Stomach (tissue), 4 donors: ENCODE measurements around the gene SIRT3.

Source experiments
- POLR2A ChIP-seq, 4 donors: fragments of 450-650 bp; IDR thresholded peaks; one replicate each; pipeline ENCODE4 v1.6.1; 2016; ENCODE audit warnings: antibody characterized with exemption in 4 of 4, control low read depth in 2 of 4, mild to moderate bottlenecking in 1 of 4, moderate library complexity in 1 of 4
- POLR2AphosphoS5 ChIP-seq, 3 donors: sonication (generic); formaldehyde crosslinking; IDR thresholded peaks; one replicate each; pipeline ENCODE4 v1.6.1; 2016; ENCODE audit warnings: antibody characterized with exemption in 3 of 3
- TF ChIP-seq, protein P1 (sequence below), 7 experiments: fragments of 450-650 bp in 4 of 7; fragments of 200-600 bp in 3 of 7; sonication (generic) in 3 of 7; IDR thresholded peaks; one replicate each; pipeline ENCODE4 v1.5.1; 2016 to 2019; ENCODE audit warnings: antibody characterized with exemption in 7 of 7, control low read depth in 2 of 7, mild to moderate bottlenecking in 1 of 7

DNA sequence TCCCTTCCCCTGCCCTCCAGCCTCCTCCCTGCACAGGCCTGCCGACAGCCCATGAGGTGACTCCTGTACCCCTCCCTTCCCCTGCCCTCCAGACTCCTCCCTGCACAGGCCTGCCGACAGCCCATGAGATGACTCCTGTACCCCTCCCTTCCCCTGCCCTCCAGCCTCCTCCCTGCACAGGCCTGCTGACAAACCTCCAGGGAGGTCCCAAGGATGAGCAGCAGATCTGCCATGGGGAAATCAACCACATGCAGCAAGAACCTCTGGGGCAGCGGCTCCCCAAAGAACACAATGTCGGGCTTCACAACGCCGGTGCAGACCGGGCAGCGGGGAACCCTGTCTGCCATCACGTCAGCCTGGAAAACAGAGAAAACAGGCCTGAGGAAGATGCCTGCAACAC is 12.3 kb downstream of the SIRT3 start:
- TF ChIP-seq, protein P1, sequence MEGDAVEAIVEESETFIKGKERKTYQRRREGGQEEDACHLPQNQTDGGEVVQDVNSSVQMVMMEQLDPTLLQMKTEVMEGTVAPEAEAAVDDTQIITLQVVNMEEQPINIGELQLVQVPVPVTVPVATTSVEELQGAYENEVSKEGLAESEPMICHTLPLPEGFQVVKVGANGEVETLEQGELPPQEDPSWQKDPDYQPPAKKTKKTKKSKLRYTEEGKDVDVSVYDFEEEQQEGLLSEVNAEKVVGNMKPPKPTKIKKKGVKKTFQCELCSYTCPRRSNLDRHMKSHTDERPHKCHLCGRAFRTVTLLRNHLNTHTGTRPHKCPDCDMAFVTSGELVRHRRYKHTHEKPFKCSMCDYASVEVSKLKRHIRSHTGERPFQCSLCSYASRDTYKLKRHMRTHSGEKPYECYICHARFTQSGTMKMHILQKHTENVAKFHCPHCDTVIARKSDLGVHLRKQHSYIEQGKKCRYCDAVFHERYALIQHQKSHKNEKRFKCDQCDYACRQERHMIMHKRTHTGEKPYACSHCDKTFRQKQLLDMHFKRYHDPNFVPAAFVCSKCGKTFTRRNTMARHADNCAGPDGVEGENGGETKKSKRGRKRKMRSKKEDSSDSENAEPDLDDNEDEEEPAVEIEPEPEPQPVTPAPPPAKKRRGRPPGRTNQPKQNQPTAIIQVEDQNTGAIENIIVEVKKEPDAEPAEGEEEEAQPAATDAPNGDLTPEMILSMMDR (IDR thresholded peaks at IDR 0.05), result no peak
- TF ChIP-seq POLR2A (IDR thresholded peaks at IDR 0.05), result no peak
- no peak for TF ChIP-seq POLR2AphosphoS5 (IDR thresholded peaks at IDR 0.05)
